Pancreas (tissue), 10 donors: ENCODE results near the gene DLG4. TPM values are rescaled to one million over a fixed set of nuclear protein-coding genes. Genes with fewer than 3 reads are reported as not detected.

Source experiments
- ATAC-seq, 4 donors: fragments of 200-7000 bp; cut with Tn5 transposase; one replicate each; pipeline versions ENCODE4 v1.8.0 to v1.9.1; 2020; ENCODE audit warnings: mild to moderate bottlenecking in 4 of 4, moderate library complexity in 4 of 4
- DNase-seq, 6 donors: peaks; one replicate each; pipeline ENCODE4 v3.0.0-alpha.2; 2020
- FAIRE-seq: peaks from 2 replicates; lab custom pipeline; 2012; peaks lifted over from hg19 to GRCh38; lab: Jason Lieb, UNC
- H3K27ac ChIP-seq, 4 donors: fragments of 200-600 bp; sonication (generic); 1 replicate in 3 of 4; 2 replicates in 1 of 4; pipeline versions ENCODE4 v1.5.0 to v1.8.0; 2020
- H3K27me3 ChIP-seq, 4 donors: fragments of 200-600 bp; one replicate each; pipeline ENCODE4 v1.8.0; 2021
- H3K36me3 ChIP-seq, 3 donors: fragments of 200-600 bp; sonication (generic) in 1 of 3; one replicate each; pipeline versions ENCODE4 v1.5.0 to v1.8.0; 2020 to 2021
- H3K4me1 ChIP-seq, 3 donors: fragments of 200-600 bp; one replicate each; pipeline ENCODE4 v1.8.0; 2021
- H3K4me3 ChIP-seq, 4 donors: fragments of 200-600 bp; sonication (generic) in 2 of 4; one replicate each; pipeline versions ENCODE4 v1.5.0 to v1.8.0; 2020 to 2021
- H3K9me3 ChIP-seq, 4 donors: fragments of 200-600 bp; one replicate each; pipeline ENCODE4 v1.8.0; 2021
- WGBS, 2 donors: extraction: QIAGEN DNeasy Blood & Tissue Kit; methylation state at CpG; one replicate each; pipeline ENCODE4 v1.1.7; 2013; 5-methylcytosine and 5-hydroxymethylcytosine counted together
- intact Hi-C, 3 donors: fragments of 100-400 bp; cut with DNase I; formaldehyde crosslinking; loops; one replicate each; pipeline versions ENCODE4 v1.11.1 to v1.14.2; 2022
- polyA plus RNA-seq, 2 donors: library from polyadenylated mRNA; stranded (reverse); fragments of 200-250 nt; gene quantifications; one replicate each; pipeline ENCODE4 v1.2.3, GENCODE V29; 2013
- total RNA-seq, 6 donors: library from RNA; stranded (reverse); fragmentation: NEBNext Ultra II Directional in 4 of 6; extraction: Animal tissue kit (Norgen Biotek cat#: 25700) in 4 of 6; gene quantifications; one replicate each; pipeline versions ENCODE4 v1.2.1 to v1.2.4, GENCODE V29; 2021 to 2023
- TF ChIP-seq, protein P1 (sequence below), 4 donors: fragments of 200-600 bp; sonication (generic) in 3 of 4; IDR thresholded peaks; one replicate each; pipeline versions ENCODE4 v1.5.0 to v1.8.0; 2021; ENCODE audit warnings: antibody characterized with exemption in 4 of 4
- donor health status: healthy with polysubstance abuse.
- donor health status: DM: no; HTN: no; CAD: no; lungs with moderate emphysema.
- donor health status: DM: no; HTN: no; CAD: no.
- donor health status: control.
- donor health status: control.
- donor health status: Bipolar disorder and iron deficiency.
- donor health status: DM: yes; HTN: yes; CAD: no.
- donor health status: DM: no; HTN: no; CAD: no.
- donor health status: DM: no; HTN: no; CAD: no.
- donor health status: DM: yes; HTN: yes; CAD: no.

The DLG4 gene
- total and polyA plus RNA-seq, 8 donors, result 2.8 to 19.8 (median 7.8) TPM

DNA sequence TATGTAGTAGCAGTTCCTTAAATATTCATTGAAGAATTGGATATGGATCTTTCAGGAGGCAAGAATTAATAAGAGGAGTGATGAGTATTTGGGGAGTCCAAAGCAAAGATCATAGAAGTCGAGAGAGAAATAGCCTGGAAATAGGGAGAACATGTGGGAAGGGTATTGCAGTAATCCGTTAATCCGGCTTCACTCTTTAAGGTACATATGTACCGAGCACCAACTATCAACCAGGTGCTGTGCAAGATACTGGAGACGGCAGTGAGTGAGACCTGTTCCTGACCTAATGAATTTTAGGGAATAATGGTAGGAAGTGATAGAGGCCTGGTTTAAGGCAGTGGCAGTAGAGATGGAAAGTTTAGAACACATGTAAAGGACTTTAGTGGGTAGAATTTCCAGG, 33.4 kb upstream of the DLG4 start:
- Histone ChIP-seq H3K4me3 (peak overlapping the region in 2 of 4 donors; percentile 95 to 97), H3K36me3 (peaks cover 4 to 21% (median 6%) of the 10 kb centered on the region in 3 donors), H3K27ac (peak overlapping the region; percentile 99 to 100 (median 100)), H3K4me1 (peaks cover 8 to 27% (median 11%) of the 10 kb centered on the region in 3 donors), H3K9me3 (no peaks in the 10 kb centered on the region), H3K27me3 (no peaks in the 10 kb centered on the region)
- DNase-seq (no peak), ATAC-seq (no peak), FAIRE-seq (no peak)
- intact Hi-C loops, result no loop called here
- WGBS, 2 donors, result 43 to 51% methylated on average over 5 of the region's 5 CpGs
- TF ChIP-seq, protein P1, sequence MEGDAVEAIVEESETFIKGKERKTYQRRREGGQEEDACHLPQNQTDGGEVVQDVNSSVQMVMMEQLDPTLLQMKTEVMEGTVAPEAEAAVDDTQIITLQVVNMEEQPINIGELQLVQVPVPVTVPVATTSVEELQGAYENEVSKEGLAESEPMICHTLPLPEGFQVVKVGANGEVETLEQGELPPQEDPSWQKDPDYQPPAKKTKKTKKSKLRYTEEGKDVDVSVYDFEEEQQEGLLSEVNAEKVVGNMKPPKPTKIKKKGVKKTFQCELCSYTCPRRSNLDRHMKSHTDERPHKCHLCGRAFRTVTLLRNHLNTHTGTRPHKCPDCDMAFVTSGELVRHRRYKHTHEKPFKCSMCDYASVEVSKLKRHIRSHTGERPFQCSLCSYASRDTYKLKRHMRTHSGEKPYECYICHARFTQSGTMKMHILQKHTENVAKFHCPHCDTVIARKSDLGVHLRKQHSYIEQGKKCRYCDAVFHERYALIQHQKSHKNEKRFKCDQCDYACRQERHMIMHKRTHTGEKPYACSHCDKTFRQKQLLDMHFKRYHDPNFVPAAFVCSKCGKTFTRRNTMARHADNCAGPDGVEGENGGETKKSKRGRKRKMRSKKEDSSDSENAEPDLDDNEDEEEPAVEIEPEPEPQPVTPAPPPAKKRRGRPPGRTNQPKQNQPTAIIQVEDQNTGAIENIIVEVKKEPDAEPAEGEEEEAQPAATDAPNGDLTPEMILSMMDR (IDR thresholded peaks at IDR 0.05), result no peak

DNA sequence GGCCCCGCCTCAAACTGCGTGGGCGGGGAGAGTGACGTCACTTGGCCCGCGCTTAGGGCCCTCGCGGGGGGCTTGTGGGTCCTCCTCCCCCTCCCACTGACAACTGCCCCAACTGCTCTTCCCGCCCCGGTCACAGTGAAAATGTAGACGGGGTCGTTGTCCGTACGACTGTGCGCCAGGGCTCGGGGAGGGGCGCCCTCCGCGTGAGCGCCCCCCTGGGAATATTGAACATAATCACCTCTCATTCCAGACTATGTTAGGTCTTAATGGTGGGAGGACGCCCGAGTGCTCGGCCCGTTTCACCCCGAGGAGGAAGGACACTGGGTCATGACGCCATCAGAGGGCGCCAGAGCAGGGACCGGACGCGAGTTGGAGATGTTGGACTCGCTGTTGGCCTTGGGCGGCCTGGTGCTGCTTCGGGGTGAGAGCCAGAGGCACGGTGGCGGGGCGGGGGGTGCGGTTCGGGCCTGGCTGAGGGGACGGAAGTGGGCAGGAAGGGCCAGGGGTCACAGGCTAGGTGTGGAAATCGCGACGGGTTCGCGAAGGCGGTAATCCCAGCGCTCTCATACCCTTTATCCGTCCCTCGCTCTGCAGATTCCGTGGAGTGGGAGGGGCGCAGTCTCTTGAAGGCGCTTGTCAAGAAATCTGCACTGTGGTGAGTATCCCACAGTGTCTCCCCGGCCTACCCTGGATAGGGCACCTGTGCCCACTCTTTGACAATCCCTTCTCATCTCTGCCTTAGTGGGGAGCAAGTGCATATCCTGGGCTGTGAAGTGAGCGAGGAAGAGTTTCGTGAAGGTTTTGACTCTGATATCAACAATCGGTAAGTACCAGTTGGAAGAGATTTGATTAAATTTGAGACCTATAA, 32.8 kb upstream of the DLG4 start, which contains the start of gene ELP5:
ELP5 (plus strand) TSS at position 40 of the 868 bp plus-strand sequence; CDS start at position 376, 336 bp downstream.
- 1% methylated on average over 48 to 55 of the region's 55 CpGs for WGBS, 2 donors

DNA sequence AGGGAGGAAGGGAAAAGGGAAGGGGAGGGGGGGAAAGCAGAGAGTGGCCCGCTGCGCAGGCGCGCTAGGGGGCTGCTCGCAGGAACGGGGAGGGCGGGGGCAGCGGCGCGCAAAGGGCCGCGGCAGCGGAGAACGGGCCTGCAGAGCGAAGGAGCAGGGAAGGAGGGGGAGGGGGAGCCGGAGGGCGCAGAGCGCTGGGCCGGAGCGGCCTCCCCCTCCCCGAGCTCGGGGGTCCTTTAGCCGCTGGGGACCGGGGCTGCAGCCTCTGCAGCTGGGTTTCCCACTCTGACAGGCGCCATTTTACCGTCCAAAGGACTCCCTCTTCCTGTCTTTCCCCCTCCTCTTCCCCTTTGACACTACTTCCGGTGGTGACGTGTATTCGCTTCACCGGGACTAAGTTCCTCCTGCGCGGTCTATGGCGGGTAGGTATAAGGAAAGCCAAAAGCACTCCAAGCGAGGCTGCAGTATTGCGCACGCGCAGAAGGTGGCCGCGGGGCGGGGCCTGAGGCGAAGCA, 32.1 kb upstream of the DLG4 start, which contains the start of gene CTDNEP1:
CTDNEP1 (minus strand) TSS at position 74 of the 515 bp plus-strand sequence. CDS start 438 bp downstream, outside the sequence.
- H3K36me3 ChIP-seq, result peaks cover 0 to 15% (median 6%) of the 10 kb centered on the region in 3 donors
- H3K4me3 ChIP-seq, result peak within 1 kb of the TSS; percentile 86 to 97 (median 90)
- TF ChIP-seq, protein P1 (IDR thresholded peaks at IDR 0.05), result no peak
- H3K27me3 ChIP-seq, result no peaks in the 10 kb centered on the region
- H3K27ac ChIP-seq, result peak within 1 kb of the TSS; percentile 99 to 100 (median 100)
- ATAC-seq, result peak; percentile 87 to 93 (median 90)
- peak; percentile 97 for FAIRE-seq
- WGBS, 2 donors, result 0 to 1% methylated on average over 25 to 41 of the region's 41 CpGs
- H3K4me1 ChIP-seq, result peaks cover 8 to 27% (median 11%) of the 10 kb centered on the region in 3 donors
- H3K9me3 ChIP-seq, result no peaks in the 10 kb centered on the region
- peak; percentile 98 to 100 (median 98) for DNase-seq
- intact Hi-C loops, result no loop called here

More for the DNA sequence above, 32.8 kb upstream of the DLG4 start, which contains the start of gene ELP5:
- intact Hi-C loops, result no loop called here
- Histone ChIP-seq H3K27ac (peak within 1 kb of the TSS; percentile 99 to 100 (median 100)), H3K36me3 (peaks cover 0 to 20% (median 6%) of the 10 kb centered on the region in 3 donors), H3K4me3 (peak within 1 kb of the TSS; percentile 86 to 97 (median 90)), H3K9me3 (no peaks in the 10 kb centered on the region), H3K4me1 (peaks cover 8 to 27% (median 11%) of the 10 kb centered on the region in 3 donors), H3K27me3 (no peaks in the 10 kb centered on the region)
- ATAC-seq (peak; percentile 75 to 84 (median 80)), FAIRE-seq (no peak), DNase-seq (peak; percentile 93 to 98 (median 94))
- TF ChIP-seq, protein P1 (IDR thresholded peaks at IDR 0.05), result no peak

DNA sequence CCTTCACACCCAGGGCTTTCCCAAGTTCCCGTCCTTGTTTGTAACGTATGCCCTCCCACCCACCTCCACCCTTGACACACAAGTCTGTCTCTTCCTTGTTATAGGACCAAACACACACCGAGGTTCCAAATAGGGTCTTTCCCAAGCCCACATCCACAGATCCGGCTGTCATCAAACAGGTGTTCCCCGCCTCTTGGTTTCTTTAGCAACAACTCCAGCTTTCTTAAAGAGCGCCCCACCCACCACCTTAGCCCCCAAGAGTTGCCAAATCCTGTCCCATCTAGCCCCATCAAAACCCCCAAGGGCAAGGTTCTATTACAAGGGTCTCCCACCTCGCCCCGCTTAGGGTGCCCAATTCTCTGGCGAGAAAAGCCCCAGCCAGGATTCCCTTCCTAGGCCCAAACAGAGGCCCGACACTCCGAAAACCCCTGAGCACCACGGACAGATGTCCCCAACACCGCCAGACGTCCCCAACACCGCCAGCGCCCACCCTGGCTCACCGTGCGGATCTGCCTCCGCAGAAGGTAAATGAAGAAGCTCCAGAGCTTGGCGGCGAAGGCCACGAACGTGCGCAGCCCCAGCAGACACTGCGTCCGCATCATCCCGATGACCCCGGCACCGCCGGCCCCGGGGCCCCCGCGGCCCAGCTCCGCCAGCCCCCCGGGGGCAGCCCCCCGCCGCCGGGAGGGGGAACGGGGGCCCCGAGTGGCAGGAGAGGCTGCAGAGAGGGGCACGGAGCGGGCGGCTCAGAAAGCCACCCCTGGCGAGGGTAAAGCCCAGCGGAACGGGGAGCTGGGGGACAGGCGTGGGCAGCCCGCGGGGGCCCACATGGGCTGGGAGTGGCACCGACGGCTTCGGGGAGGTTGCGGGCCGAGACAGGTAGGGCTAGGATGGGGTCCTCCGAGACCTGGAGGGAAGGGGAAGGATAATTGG, 31.3 kb upstream of the DLG4 start:
- intact Hi-C loops, result no loop called here
- FAIRE-seq (no peak), DNase-seq (peak in 4 of 6 donors; percentile 50 to 88 (median 69)), ATAC-seq (peak in 1 of 4 donors; percentile 1)
- Histone ChIP-seq H3K4me3 (peak overlapping the region; percentile 86 to 97 (median 90)), H3K27me3 (no peaks in the 10 kb centered on the region), H3K9me3 (no peaks in the 10 kb centered on the region), H3K27ac (peak overlapping the region; percentile 99 to 100 (median 100)), H3K4me1 (peaks cover 8 to 27% (median 11%) of the 10 kb centered on the region in 3 donors), H3K36me3 (peaks cover 0 to 15% (median 1%) of the 10 kb centered on the region in 3 donors)
- WGBS, 2 donors, result 1 to 2% methylated on average over 45 to 55 of the region's 55 CpGs
- TF ChIP-seq, protein P1 (IDR thresholded peaks at IDR 0.05), result no peak
